Kidney capillary endothelial cell (primary cell): ENCODE results near the gene PPP1R12A.
"Not testable (repeated sequence)": the region's sequence is repeated elsewhere in the genome, so short reads cannot be mapped to it uniquely, and the experiment has no call there.

Source experiments
- DNase-seq: peaks from one replicate; pipeline ENCODE4 v3.0.0-alpha.2; 2018; ENCODE audit warnings: low spot score

The PPP1R12A gene

DNA sequence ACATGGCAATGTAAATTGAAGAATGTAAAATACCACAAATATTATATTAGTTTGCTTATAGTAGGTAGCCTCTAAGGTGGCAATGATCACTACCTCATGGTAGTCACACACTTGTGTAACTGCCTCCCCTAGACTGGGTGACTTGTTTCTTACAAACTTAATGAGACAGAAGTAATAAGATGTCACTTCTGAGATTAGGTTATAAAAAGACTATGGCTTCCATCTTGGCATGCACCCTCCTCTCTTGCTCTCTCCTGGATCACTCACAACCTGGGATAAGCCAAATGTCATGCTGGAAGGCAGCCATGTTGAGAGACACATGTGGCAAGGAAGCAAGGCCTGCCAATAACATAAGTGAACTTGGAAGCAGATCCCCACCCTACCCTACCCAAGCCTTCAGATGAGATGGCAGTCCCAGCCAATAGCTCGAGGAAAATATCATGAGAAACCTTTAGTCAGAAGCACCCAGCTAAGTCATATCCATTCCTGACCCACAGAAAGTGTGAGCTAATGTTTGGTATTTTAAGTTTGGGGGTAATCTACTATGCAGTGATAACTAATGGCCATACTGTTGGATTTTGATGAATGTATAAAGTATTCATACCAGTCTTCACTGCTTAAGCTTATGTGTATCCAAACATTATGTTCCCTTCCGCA, 43.3 kb downstream of the PPP1R12A start:
- DNase-seq: no peak

DNA sequence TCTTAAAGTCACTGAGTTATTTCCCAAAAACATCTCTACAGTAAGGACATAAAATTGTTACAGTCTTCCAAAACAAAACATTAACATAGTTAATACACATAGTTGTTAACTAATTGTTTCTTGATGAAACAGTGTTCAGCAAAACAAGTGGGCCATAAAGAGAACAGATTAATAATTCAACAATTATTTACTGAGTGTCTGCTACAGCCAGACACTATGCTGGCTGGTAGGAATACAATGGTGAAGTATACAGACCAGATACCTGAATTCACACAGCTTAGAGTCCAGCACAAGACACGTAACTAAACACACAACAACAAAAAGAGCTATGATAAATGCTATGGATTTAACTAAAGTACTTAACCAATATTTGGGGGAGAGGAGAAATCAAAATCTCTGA, 47.0 kb downstream of the PPP1R12A start:
- DNase-seq: no peak

DNA sequence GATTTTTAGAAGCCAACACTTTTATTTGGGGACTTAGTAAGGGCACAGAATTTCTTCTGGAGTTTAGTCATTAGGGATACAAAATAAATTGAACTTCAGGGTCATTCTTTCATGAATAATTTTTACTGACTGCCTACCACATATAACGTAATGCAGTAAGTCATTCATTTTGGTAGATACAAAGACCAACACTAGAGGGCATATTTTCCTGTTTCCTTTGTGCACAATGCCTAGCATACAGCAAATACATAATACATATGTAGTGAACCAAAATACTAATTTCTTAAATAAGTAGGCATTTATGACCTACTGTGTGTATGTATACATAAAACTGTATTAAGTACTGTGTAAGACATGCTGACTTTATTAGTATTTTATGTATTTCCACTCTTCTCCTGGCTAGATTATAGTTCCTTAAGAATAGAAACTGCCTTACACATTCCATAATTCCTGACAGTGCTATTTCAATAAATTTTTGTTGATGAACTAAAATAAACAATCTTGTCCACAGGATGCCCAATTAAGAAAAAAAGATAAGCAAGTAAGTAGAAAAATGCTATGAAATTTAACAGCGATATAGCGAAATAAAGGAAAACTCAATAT, 47.9 kb downstream of the PPP1R12A start:
- peak; percentile 68 for DNase-seq

DNA sequence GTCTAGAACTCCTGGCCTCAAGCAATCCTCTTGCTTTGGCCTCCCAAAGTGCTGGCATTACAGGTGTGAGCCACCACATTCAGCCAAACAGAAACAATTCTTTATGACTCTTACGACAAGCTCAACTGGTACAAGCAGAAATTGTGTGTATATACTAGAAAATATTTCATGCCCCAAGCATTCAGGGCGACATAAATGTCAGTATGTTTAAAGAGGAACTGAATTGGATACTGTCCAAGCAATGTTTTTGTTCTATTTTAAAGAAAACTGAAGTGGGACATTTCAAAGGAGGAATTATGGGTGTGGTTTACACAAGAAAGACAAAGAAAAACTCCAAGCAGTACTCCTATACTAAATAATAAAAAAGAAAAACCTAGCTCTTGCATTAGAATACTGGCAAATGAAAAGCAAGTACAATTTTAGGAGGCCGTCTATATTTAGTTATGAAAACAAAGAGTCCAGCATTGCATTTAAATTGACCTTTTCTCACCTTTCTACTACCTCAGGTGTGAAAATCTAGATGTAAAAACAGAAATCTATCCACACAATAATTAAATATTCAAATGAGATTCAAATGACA, 48.9 kb downstream of the PPP1R12A start:
- DNase-seq: no peak

DNA sequence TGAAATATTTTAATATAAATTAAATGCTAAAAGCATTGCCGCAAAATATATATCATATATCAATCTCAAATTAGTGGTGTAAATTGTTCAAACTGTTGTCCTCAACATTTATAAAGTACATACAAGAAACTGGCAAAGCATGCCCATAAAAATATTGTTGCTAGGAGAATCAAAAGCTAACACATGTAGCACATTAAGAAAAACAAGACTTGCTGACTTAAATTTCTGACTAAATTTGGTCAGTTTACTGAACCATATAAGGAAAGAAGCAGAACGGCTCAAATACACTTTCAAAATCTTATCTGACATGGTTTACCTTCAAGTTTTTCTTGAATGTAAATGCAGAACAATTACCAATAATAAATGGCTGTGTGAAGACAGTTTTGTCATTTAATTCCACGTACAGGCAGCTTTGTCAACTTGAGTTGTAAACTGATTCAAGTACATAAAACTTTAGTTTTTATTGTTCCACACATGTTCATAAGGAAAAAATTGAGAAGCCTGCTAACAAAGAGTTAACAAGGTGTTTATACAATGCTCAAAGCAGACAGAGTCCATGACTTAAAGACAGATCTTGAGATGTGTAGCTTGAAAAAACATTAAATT, 50.4 kb downstream of the PPP1R12A start:
- no peak for DNase-seq

DNA sequence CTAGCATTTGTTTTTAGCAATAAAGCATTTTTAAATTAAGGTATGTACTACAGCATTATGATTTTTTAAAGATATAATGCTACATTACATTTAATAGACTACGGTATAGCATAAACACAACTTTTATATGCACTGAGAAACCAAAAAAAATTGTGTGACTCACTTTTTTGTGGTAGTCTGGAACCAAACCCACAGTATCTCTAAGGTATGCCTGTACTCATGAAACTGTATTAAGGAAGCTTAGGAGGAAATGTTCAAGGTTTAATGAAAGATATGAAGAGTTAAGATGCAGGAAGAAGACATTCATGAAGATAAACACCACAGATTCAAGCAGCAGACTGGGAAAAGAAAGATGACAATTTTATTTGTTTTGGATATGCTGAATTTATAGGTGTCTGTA, 51.7 kb downstream of the PPP1R12A start:
- DNase-seq: no peak

DNA sequence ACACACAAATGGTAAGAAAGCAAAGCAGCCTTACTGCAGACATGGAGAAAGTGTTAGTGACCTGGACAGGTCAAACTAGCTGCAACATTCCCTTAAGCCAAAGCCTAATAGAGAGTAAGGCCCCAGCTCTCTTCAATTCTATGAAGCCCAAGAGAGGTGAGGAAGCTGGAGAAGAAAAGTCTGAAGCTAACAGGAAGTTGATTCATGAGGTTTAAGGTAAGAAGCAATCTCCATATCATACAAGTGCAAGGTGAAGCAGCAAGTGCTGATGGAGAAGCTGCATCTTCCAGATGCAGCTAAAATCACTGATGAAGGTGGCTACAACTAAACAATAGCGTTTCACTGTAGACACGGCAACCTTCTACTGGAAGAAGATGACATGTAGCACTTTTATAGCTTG, 53.5 kb downstream of the PPP1R12A start:
- no peak for DNase-seq

DNA sequence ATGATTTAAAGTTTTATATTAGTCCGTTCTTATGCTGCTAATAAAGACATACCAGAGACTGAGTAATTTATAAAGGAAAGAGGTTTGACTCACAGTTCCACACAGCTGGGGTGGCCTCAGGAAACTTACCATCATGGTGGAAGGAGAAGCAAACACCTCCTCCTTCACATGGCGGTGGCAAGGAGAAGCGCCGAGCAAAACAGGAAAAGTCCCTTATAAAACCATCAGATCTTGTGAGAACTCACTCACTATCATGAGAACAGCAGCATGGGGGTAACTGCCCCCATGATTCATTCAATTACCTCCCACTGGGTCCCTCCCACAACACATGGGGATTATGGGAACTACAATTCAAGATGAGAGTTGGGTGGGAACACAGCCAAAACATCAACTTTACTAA, 56.4 kb downstream of the PPP1R12A start:
- not testable (repeated sequence) for DNase-seq

DNA sequence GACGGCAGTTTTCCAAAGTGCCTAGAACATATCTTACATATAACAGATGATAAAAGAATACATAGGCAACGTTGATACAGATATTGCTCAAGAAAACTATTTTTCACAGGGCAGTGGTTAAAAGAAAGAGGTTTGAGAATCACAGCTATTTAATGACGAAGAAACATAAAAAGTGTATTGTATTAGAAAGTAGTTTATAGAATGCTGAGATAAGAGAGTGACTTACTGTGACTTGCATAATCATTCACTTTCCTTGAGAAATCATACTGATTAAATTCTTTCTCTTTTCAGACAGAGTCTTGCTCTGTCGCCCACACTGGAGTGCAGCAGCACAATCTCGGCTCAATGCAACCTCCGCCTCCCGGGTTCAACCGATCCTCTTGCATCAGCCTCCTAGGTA, 57.7 kb downstream of the PPP1R12A start:
- DNase-seq: no peak

DNA sequence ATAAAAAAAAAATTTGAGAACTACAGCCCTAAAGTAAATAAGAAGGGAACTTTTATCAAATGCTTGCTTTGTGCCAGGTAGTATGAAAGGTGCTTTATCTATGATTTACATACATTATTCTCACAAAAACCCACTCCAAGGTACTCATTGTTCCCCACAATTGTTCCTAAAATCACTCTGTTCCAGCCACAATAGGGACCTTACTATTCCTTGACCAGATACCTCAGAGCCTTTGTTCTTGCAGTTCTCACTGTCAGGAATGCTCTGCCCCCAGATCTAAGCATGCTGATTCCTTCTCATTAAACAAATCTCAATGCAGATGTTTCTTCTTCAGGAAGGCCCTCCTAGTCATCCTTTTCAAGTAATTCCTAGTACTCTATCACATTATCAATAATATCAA, 60.2 kb downstream of the PPP1R12A start:
- no peak for DNase-seq

DNA sequence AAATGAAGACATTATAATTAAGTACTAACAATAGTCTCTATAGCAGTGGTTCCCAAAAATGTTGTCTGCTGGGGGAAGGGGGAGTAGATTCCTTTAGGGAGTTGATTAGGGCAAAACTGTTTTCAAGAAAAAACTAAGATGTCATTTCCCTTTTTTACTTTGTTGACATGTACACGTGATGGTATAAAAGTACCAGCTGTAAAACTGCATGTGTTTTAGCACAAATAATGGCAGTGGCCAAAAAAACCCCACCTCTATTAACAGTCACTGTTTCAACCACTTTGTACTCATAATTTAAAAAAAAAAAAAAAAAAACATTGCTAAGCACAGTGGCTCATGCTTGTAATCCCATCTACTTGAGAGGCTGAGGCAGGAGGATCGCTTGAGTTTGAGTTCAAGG, 61.7 kb downstream of the PPP1R12A start:
- no peak for DNase-seq

DNA sequence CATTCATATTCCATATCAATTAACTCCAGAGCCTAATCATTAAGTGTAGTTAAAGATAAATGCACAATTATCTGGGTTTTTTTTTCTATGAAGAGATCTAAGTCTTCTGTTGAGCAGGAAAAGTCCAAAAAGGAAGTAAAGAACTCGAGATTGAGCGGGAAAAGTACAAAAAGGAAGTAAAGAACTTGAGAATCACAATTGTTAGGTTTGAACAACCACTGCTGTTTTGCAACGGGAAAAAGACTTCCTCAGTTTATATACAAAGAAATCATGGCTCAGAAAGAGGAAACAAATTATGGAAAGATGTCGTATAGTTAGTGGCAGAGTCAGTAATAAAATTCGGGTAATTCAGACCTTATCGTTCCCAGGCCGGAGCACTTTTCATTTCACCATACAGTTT, 63.3 kb downstream of the PPP1R12A start:
- DNase-seq: no peak

DNA sequence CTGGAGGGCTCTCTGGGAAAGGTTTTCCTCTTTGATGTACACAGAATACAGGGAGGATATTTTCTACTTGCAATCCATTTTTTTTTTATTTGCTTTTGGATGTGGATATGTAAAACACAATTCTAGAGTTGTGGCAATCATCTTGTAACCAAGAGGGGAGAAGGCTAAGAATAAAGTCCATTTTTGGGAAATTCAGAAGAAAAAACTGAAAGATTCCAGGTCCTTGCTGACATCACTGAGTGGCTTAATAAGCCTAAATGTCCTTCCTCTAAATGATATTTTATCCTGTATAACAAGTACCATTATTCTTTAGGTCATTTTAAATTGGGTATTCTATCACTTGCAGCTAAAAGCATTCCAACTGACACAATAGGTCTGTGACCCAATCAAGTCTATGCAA, 64.0 kb downstream of the PPP1R12A start:
- no peak for DNase-seq

DNA sequence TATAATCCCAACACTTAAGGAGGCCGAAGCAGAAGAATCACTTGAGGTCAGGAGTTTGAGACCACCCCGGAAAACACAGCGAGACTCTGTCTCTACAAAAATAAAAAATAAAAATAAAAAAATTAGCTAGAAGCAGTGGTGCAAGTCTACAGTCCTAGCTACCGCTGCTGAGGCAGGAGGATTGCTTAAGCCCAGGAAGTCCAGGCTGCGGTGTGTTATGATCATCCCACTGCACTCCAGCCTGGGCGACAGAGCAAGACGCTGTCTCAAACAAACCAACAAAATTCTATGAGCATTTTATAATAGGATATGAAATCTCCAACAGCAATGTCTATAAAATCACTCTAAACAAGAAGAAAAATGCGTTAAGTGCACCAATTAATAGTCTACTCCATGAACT, 75.3 kb downstream of the PPP1R12A start:
- DNase-seq: no peak

DNA sequence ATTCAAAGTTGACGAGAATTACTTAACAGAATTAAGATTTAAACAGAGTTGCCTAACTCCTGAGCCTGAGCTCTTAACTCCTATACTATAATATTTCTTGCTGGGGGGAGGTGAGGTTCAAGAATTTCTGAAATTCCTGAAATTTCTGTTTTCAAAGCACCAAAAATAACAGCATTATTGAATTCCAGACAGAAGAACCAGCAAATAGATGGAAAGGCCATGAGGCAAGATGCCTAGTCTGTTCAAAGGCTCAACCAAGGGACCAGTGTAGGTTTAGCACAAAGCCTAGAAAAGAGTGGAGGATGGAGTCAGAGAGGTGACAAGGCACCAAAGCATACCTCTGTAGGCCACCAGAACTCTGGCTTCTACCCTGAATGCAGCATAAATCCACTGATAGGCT, 76.4 kb downstream of the PPP1R12A start:
- no peak for DNase-seq

DNA sequence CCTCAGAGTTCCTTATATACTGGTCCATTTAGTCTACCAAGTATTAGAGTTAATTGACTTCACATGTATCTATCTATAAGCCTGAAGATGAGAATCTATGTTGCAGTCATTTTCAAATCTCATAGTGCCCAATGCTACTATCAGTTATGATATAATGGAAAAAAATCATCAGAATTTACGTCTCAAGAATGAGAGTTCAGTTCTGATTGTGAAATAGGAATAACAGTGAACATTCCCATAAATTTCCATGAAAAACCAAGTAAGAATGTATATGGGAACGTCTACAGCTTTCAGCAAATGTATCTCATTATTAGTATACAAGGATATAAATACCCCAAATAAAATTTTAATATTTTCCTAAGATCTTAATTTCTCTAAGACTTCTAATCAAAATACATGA, 77.2 kb downstream of the PPP1R12A start:
- DNase-seq: no peak

DNA sequence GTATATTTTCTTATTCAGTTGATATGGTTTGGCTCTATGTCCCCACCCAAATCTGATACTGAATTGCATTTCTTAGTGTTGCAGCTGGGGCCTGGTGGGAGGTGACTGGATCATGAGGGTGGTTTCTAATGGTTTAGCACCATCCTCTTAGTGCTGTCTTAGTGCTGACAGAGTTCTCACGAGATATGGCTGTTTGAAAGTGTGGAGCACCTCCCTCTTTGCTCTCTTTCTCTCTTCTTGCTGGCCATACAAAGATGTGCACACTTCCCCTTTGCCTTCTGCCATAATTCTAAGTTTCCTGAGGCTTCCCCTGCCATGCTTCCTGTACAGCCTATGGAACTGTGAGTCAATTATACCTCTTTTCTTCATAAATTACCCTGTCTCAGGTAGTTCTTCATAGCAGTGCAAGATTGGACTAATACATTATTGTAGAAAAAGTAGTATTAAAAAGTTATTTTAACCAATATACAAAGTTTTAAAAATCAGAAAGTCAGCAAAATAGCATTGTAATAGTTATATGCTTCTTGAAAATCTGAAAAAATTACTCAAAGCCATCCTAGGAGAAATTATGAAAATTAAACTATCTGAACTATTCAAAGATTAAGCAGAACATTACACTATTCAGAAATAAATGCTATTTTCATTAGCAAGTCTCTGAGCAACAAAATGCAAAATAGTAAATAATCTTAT, 84.1 kb downstream of the PPP1R12A start:
- no peak for DNase-seq

DNA sequence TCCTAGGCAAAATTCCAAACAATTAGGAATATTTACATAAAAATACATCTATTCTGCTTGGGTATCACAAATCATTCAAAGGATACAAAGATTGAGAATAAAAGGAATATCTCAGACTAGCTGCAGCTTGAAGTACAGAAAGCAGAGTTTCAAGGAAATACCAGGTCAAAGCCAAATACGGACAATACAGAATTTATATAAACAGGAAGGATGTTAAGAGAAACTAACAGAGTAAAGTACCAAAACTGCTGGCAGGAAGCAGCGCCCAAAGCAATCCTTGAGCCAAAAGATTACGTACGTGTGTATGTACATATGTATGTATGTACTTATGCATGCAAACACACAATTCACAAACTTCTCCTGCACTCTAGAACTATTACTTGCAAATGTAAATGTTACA, 86.6 kb downstream of the PPP1R12A start:
- peak; percentile 57 for DNase-seq

DNA sequence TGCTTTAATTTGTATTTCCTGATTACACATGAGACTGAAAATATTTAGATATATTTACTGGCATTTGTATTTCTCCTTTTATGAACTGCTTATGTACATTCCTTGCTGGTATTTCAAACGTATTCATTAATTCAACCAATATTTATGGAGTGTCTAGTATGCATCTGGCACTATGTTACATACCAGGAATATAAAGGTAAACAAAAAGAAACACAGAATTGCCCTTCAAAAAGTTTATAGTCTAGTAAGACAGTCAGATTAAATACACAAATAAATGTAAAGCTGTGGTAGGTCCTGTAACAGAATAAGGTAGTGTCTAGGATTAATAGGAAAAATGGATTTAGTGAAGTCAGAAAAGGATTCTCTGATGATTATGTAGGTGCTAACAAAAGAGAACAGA, 87.5 kb downstream of the PPP1R12A start:
- no peak for DNase-seq

DNA sequence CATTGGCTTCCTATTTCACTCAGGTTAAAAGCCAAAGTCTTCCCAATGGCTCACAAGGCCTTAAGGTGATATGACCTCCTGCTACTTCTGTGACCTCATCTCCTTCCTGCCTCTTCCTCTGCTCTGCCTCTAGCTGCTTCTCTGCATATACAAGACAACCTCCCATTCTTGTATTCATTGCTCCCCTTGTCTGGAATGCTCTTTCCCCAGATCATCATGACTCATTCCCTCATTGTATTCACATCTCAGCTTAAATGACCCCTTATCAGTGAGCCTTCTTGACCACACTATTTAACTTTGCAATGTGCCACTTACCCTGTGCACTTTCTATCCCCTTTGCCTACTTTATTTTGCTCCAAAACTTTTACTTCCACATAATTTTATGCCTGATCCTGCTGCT, 90.2 kb downstream of the PPP1R12A start:
- peak; percentile 81 for DNase-seq

DNA sequence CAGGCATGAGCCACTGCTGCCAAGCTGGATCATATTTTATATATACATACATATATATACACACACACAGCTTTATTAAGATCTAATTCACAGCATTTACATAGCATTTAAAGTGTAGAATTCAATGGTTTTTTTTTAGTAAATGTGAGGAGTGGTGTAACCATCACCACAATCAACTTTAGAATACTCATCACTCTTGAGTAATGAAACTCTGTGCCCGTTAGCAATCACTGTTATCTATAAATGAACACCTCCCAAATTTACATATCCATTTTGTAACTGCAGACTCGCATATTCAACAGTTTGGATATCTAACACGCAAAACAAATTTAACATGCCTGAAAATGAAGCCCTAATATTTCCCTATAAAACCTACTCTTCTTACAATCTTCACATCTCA, 90.9 kb downstream of the PPP1R12A start:
- DNase-seq: no peak

DNA sequence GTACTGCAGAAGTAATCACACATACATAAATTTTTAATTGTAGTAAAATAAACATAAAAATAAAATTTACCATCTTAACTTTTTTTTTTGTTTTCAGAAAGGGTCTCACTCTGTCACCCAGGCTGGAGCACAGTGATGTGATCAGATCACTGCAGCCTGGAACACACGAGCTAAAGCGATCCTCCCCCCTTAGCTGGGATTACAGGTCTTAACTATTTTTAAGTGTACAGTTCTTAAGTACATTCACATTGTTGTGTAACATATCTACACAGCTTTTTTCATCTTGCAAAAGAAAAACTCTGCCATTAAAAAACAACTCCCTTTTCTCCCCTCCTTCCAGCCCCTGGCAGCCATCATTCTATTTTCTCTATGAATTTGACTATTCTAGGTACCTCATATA, 92.3 kb downstream of the PPP1R12A start:
- no peak for DNase-seq

DNA sequence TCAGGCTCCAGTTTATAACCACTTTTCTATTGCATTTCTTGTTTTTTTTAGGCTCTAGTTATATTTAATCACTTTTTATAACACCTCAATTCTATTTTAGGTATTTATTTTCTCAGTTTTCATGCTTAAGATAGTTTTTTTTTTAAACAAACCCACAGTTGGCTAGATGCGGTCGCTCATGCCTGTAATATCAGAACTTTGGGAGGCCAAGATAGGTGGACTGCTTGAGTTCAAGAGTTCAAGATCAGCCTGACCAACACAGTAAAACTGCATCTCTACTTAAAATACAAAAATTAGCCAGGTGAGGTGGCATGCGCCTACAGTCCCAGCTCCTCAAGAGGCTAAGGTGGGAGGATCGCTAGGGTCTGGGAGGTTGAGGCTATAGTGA, 93.0 kb downstream of the PPP1R12A start:
- no peak for DNase-seq
